Mesothelial cell of epicardium (in vitro differentiated cells): Measurements from ENCODE around the gene PFDN1. TPM values are rescaled to one million over a fixed set of nuclear protein-coding genes. Genes with fewer than 3 reads are reported as not detected.

Source experiments
- DNase-seq, 2 experiments: peaks; one replicate each; pipeline ENCODE4 v3.0.0; 2021; ENCODE audit warnings: low spot score in 2 of 2; ENCODE audit not compliant: unreplicated experiment in 2 of 2
- H3K27ac Mint-ChIP-seq: 2 replicates; pipeline ENCODE4 v1.8.0; 2021; ENCODE audit warnings: mixed read lengths
- H3K27me3 Mint-ChIP-seq: 2 replicates; pipeline ENCODE4 v1.8.0; 2021; ENCODE audit warnings: low read depth, mixed read lengths
- H3K36me3 Mint-ChIP-seq: 2 replicates; pipeline ENCODE4 v1.8.0; 2021; ENCODE audit warnings: mixed read lengths
- H3K4me1 Mint-ChIP-seq: 2 replicates; pipeline ENCODE4 v1.8.0; 2021; ENCODE audit warnings: mixed read lengths
- H3K4me3 Mint-ChIP-seq: 2 replicates; pipeline ENCODE4 v1.8.0; 2021; ENCODE audit warnings: mild to moderate bottlenecking, moderate library complexity, mixed read lengths
- H3K9me3 Mint-ChIP-seq: 2 replicates; pipeline ENCODE4 v1.8.0; 2021; ENCODE audit warnings: mixed read lengths
- CTCF ChIP-seq: fragments of 200-600 bp; sonication (generic); IDR thresholded peaks from one replicate; pipeline ENCODE4 v1.5.0; 2021; ENCODE audit warnings: antibody characterized with exemption; ENCODE audit not compliant: unreplicated experiment
- total RNA-seq: library from RNA; stranded (reverse); gene quantifications from 3 replicates; pipeline ENCODE4 v1.2.1, GENCODE V29; 2021

Gene PFDN1
- 57.2 to 63.0 TPM (median 57.8 TPM) in 3 replicates for total RNA-seq

GRCh38 chr5:140302786-140303639 lies at the start of gene PFDN1:
PFDN1 (minus strand) TSS chr5:140303101; CDS start chr5:140303073, 28 bp downstream.
- no peaks in the 10 kb centered on the region for H3K9me3 Mint-ChIP-seq
- H3K4me3 Mint-ChIP-seq: peak within 1 kb of the TSS; percentile 99
- no peaks in the 10 kb centered on the region for H3K27me3 Mint-ChIP-seq
- peaks cover 27% of the 10 kb centered on the region for H3K4me1 Mint-ChIP-seq
- H3K27ac Mint-ChIP-seq: peak within 1 kb of the TSS; percentile 100
- peak; percentile 93 to 94 for DNase-seq
- H3K36me3 Mint-ChIP-seq: peaks cover 8% of the 10 kb centered on the region
- TF ChIP-seq CTCF: no peak

DNA sequence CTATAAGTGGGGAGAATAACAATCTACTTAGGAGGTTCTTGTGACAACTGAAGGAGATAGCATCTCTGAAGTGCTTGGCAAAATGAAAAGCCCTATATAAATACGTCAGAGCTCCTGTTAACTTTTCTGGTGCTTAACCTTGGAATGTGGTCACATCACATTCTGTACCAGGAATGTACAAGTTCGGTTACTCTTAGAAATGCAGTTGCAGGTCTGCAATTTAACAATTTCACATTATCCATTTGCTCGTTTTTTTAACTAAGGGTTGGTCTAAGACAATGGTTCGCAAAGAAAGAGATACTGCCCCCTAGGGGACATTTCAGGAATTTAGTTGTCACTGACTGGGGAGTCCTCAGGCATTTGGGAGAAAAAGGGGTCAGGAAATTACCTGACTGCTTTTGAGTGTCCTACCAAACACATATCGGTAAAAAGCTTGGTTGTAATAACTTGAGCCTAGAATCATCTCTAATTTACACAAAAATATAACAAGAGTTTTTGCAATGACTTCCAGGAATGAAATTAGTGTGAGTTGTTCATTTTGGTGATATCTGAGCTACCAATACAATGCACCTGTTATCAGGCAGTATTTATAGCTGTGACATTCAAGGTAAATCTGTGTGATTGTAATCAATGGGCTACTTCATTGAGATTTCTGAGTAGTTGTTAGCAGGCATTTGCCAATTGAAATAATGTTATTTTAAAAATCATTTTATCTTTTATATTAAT lies 48.9 kb upstream of the PFDN1 start:
- DNase-seq: peak in 1 of 2 experiments; percentile 55
- Mint-ChIP-seq H3K9me3 (no peaks in the 10 kb centered on the region), H3K36me3 (no peaks in the 10 kb centered on the region), H3K27me3 (peaks cover 7% of the 10 kb centered on the region), H3K27ac (peak overlapping the region; percentile 85), H3K4me1 (peaks cover 19% of the 10 kb centered on the region), H3K4me3 (no peak overlapping the region)
- peak; percentile 96 for TF ChIP-seq CTCF

DNA sequence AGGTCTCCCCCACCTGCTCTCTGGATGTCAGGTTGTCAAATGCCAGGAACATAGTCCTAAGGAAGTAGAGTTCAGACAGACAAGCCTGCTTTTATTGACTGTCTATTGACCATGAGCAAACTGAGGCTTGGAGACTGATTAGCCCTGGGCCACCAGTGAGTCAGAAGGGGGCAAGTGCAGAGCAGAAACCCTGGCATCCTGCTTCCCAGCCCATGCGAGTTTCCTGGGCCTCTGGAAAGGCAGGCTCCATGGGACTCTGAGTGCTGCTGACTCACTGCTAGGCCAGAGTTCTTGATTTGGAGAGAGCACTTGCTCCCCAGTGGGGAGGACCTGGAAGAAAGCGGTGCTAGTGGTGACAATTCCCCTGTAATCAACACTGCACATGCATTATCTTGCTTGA lies 46.3 kb upstream of the PFDN1 start:
- Mint-ChIP-seq H3K36me3 (no peaks in the 10 kb centered on the region), H3K27ac (no peak overlapping the region), H3K4me1 (peaks cover 24% of the 10 kb centered on the region), H3K27me3 (peaks cover 20% of the 10 kb centered on the region), H3K4me3 (no peak overlapping the region), H3K9me3 (no peaks in the 10 kb centered on the region)
- DNase-seq: no peak
- TF ChIP-seq CTCF: no peak

GRCh38 chr5:140348104-140348503 lies 45.2 kb upstream of the PFDN1 start:
- no peak overlapping the region for H3K27ac Mint-ChIP-seq
- H3K9me3 Mint-ChIP-seq: no peaks in the 10 kb centered on the region
- peaks cover 24% of the 10 kb centered on the region for H3K4me1 Mint-ChIP-seq
- peaks cover 22% of the 10 kb centered on the region for H3K27me3 Mint-ChIP-seq
- H3K36me3 Mint-ChIP-seq: no peaks in the 10 kb centered on the region
- H3K4me3 Mint-ChIP-seq: no peak overlapping the region
- no peak for TF ChIP-seq CTCF
- no peak for DNase-seq

DNA sequence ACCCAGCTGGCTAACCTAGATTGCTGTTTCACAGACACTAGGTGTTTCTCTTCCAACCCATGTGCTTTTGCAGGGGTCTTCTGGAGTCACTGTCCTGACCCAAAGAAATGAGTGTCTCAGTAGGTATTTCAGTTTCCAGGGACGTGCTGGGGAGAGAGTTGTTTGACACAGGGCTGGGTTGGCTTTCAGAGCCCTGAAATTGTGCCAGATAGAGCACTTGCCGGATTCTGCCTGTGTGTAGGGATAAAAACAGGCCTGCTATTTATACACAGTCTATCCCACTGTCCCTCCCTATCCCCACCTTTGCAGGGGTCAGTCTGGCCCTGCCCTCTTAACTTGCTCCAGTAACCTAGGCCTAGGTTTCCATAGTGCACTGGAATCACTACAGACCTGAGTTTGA lies 44.5 kb upstream of the PFDN1 start:
- H3K36me3 Mint-ChIP-seq: no peaks in the 10 kb centered on the region
- H3K9me3 Mint-ChIP-seq: no peaks in the 10 kb centered on the region
- DNase-seq: no peak
- H3K27ac Mint-ChIP-seq: peak overlapping the region; percentile 31
- peaks cover 24% of the 10 kb centered on the region for H3K4me1 Mint-ChIP-seq
- H3K4me3 Mint-ChIP-seq: peak overlapping the region; percentile 62
- no peak for TF ChIP-seq CTCF
- peaks cover 22% of the 10 kb centered on the region for H3K27me3 Mint-ChIP-seq
